Measurements from ENCODE around the gene OR51B2. TPM values are rescaled to one million over a fixed set of nuclear protein-coding genes. Genes with fewer than 3 reads are reported as not detected.
"Not testable (repeated sequence)": the region's sequence is repeated elsewhere in the genome, so short reads cannot be mapped to it uniquely, and the experiment has no call there.

OR51B2 gene, protein sequence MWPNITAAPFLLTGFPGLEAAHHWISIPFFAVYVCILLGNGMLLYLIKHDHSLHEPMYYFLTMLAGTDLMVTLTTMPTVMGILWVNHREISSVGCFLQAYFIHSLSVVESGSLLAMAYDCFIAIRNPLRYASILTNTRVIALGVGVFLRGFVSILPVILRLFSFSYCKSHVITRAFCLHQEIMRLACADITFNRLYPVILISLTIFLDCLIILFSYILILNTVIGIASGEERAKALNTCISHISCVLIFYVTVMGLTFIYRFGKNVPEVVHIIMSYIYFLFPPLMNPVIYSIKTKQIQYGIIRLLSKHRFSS
- not detected for polyA plus RNA-seq
- long read RNA-seq, donor 1, result 0 reads
- long read RNA-seq, donor 2, result 0 reads
- long read RNA-seq, donor 3, result 0 reads
- long read RNA-seq, donor 4, result 0 reads
- long read RNA-seq, donor 5, result 0 reads
- long read RNA-seq, donor 6, result 0 reads
- long read RNA-seq, donor 7, result 0 reads
- long read RNA-seq, donor 8, result 0 reads
- long read RNA-seq, donor 9, result 0 reads
- long read RNA-seq, donor 10, result 0 reads

DNA sequence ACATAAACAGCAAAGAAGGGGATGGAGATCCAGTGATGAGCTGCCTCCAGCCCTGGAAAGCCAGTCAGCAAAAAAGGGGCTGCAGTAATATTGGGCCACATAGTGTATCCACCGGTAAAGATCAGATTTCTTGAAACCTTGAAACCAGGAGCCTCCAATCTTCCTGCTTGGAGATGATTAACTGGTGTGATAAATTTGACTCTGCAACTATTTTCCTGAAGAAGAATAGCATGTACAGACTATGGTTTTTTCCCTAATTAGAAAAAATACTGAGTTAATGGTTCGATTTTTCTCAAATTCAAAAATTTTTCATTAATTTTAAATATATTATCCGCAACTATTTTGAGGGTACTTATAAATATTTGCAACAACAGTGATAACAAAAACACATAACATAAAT is at the start of gene OR51B2:
TSS of gene OR51B2 (minus strand) at position 101 of the 400 bp plus-strand sequence. CDS start at position 101, 0 bp downstream.
- Histone ChIP-seq H3K27ac (ENCODE audit: low read depth in 1 of 3, low read length in 2 of 3) (no peak within 1 kb of the TSS), H3K4me3 (ENCODE audit: low read depth in 1 of 3, low read length in 3 of 3) (no peak within 1 kb of the TSS), H3K36me3 (ENCODE audit: control insufficient read depth in 3 of 3, insufficient read depth in 2 of 3, low read depth in 1 of 3, low read length in 3 of 3) (no peaks in the 10 kb centered on the region), H3K9me3 (ENCODE audit: control insufficient read depth in 2 of 2, insufficient read depth in 1 of 2, low read depth in 1 of 2, low read length in 1 of 2) (no peaks in the 10 kb centered on the region), H3K27me3 (ENCODE audit: control insufficient read depth in 3 of 3, insufficient read depth in 3 of 3, low read length in 3 of 3) (no peaks in the 10 kb centered on the region), H3K4me1 (ENCODE audit: control insufficient read depth in 3 of 3, insufficient read depth in 2 of 3, low read depth in 1 of 3, low read length in 2 of 3) (no peaks in the 10 kb centered on the region)
- DNase-seq (no peak), FAIRE-seq (no peak)
- WGBS, 3 donors, result 69 to 74% (median 71%) methylated on average over 3 of the region's 3 CpGs

DNA sequence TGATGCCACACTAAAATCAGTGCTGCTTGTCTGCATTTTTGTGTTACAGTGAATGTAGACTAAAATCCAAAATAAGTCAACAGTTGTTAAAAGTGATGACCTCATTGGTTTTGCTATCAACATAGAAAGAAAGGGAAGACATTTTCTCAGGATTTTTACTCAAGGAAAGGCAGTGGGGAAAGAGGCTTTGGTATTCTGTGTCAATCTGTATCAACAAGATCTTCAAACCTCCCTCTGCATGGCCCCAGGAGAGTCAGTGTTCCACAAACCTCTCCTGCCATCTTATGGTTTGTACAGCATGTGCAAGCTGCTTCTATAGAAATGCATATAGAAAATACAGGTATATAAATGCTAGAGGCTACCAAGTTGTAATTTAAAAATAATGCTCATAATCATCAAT is 45.7 kb upstream of the OR51B2 start:
- Histone ChIP-seq H3K36me3 (ENCODE audit: control insufficient read depth in 3 of 3, insufficient read depth in 2 of 3, low read depth in 1 of 3, low read length in 3 of 3) (no peaks in the 10 kb centered on the region), H3K4me1 (ENCODE audit: control insufficient read depth in 3 of 3, insufficient read depth in 2 of 3, low read depth in 1 of 3, low read length in 2 of 3) (no peaks in the 10 kb centered on the region), H3K4me3 (ENCODE audit: low read depth in 1 of 3, low read length in 3 of 3) (no peak overlapping the region), H3K27ac (ENCODE audit: low read depth in 1 of 3, low read length in 2 of 3) (no peak overlapping the region), H3K9me3 (ENCODE audit: control insufficient read depth in 2 of 2, insufficient read depth in 1 of 2, low read depth in 1 of 2, low read length in 1 of 2) (peaks cover 0 to 2% of the 10 kb centered on the region in 2 donors), H3K27me3 (ENCODE audit: control insufficient read depth in 3 of 3, insufficient read depth in 3 of 3, low read length in 3 of 3) (no peaks in the 10 kb centered on the region)
- FAIRE-seq (no peak), DNase-seq (no peak)

DNA sequence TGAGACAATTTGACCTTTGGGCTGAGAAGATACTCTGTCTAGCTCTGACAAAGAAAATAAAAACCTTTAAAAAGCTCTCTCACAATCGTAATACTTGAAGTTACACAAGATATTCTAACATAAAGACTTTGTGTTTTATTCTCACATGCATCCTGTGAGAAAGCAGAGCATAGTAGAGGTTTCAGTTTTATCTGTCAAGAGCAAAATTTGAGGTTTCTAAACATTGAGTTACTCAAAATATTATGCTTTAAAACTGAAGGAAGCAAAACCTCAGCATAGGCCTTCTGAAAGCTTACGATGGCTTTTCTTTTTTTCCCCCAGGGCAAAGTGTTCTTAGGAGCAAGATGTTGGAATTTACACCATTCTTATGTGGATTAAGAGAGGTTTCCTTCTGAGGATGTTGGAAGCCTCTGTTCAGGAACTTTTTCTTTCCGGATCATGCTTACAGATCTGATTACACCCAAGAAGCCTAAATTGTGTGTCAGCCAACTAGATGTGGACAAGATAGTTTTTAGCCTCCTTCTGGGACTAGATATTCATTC is 44.5 kb upstream of the OR51B2 start:
- H3K4me1 ChIP-seq (ENCODE audit: control insufficient read depth in 3 of 3, insufficient read depth in 2 of 3, low read depth in 1 of 3, low read length in 2 of 3), result no peaks in the 10 kb centered on the region
- 56 to 74% (median 64%) methylated on average over 3 of the region's 3 CpGs for WGBS, 3 donors
- H3K9me3 ChIP-seq (ENCODE audit: control insufficient read depth in 2 of 2, insufficient read depth in 1 of 2, low read depth in 1 of 2, low read length in 1 of 2), result peaks cover 0 to 2% of the 10 kb centered on the region in 2 donors
- FAIRE-seq, result no peak
- no peak overlapping the region for H3K27ac ChIP-seq (ENCODE audit: low read depth in 1 of 3, low read length in 2 of 3)
- no peak overlapping the region for H3K4me3 ChIP-seq (ENCODE audit: low read depth in 1 of 3, low read length in 3 of 3)
- DNase-seq, result no peak
- no peaks in the 10 kb centered on the region for H3K36me3 ChIP-seq (ENCODE audit: control insufficient read depth in 3 of 3, insufficient read depth in 2 of 3, low read depth in 1 of 3, low read length in 3 of 3)
- no peaks in the 10 kb centered on the region for H3K27me3 ChIP-seq (ENCODE audit: control insufficient read depth in 3 of 3, insufficient read depth in 3 of 3, low read length in 3 of 3)

DNA sequence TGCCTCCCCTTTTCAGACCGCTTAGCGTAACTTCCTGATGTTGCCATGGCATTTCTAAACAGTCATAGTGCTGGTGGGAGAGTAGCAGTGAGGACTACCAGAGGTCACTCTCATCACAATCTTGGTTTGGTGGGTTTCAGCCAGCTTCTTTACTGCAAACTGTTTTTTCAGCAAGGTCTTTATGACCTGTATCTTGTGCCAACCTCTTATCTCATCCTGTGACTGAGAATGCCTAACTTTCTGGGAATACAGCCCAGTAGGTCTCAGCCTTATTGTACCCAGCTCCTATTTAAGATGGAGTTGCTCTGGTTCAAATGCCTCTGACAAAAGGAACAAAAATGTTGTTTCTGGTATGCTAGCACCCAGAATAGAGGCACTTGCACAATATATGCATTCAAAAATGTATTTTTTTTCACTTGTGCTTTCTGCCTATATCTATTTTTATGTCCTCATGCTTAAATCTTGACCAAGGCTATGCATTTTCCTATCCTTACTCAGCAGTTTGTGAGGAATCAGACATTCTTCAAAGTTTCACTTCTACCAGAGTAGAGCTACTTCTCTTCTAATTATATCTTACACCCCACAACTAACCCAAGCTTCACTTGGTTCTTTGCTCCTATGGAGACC is 43.5 kb upstream of the OR51B2 start:
- no peaks in the 10 kb centered on the region for H3K27me3 ChIP-seq (ENCODE audit: control insufficient read depth in 3 of 3, insufficient read depth in 3 of 3, low read length in 3 of 3)
- H3K4me3 ChIP-seq (ENCODE audit: low read depth in 1 of 3, low read length in 3 of 3), result no peak overlapping the region
- H3K36me3 ChIP-seq (ENCODE audit: control insufficient read depth in 3 of 3, insufficient read depth in 2 of 3, low read depth in 1 of 3, low read length in 3 of 3), result no peaks in the 10 kb centered on the region
- no peak overlapping the region for H3K27ac ChIP-seq (ENCODE audit: low read depth in 1 of 3, low read length in 2 of 3)
- no peak for DNase-seq
- 37 to 93% (median 81%) methylated on average over 2 of the region's 2 CpGs for WGBS, 3 donors
- FAIRE-seq, result no peak
- no peaks in the 10 kb centered on the region for H3K4me1 ChIP-seq (ENCODE audit: control insufficient read depth in 3 of 3, insufficient read depth in 2 of 3, low read depth in 1 of 3, low read length in 2 of 3)
- no peaks in the 10 kb centered on the region for H3K9me3 ChIP-seq (ENCODE audit: control insufficient read depth in 2 of 2, insufficient read depth in 1 of 2, low read depth in 1 of 2, low read length in 1 of 2)

DNA sequence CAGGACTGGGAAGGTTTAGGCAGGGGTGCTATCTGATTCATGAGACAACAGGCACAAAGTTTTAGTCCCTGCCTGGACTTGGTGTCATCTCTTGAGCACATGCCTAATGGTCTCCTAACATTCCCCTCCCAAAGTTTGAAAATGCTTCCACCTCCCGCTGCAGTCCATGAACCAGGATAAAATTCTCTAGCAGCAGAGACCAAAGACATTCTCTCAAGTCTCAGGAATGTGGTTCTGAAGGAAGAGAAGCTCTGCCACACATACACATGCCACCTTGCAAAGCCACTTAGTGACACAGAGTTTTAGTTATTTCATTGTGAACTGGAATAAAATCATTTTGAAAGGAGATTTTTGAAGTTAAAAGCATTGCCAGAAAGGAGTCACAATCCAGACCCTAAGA is 42.8 kb upstream of the OR51B2 start:
- H3K4me3 ChIP-seq (ENCODE audit: low read depth in 1 of 3, low read length in 3 of 3), result no peak overlapping the region
- no peaks in the 10 kb centered on the region for H3K36me3 ChIP-seq (ENCODE audit: control insufficient read depth in 3 of 3, insufficient read depth in 2 of 3, low read depth in 1 of 3, low read length in 3 of 3)
- no peaks in the 10 kb centered on the region for H3K9me3 ChIP-seq (ENCODE audit: control insufficient read depth in 2 of 2, insufficient read depth in 1 of 2, low read depth in 1 of 2, low read length in 1 of 2)
- WGBS, 3 donors, result 0 to 65% (median 53%) methylated on average over 1 of the region's 1 CpG
- H3K27me3 ChIP-seq (ENCODE audit: control insufficient read depth in 3 of 3, insufficient read depth in 3 of 3, low read length in 3 of 3), result no peaks in the 10 kb centered on the region
- H3K4me1 ChIP-seq (ENCODE audit: control insufficient read depth in 3 of 3, insufficient read depth in 2 of 3, low read depth in 1 of 3, low read length in 2 of 3), result no peaks in the 10 kb centered on the region
- no peak overlapping the region for H3K27ac ChIP-seq (ENCODE audit: low read depth in 1 of 3, low read length in 2 of 3)
- no peak for FAIRE-seq
- DNase-seq, result no peak

DNA sequence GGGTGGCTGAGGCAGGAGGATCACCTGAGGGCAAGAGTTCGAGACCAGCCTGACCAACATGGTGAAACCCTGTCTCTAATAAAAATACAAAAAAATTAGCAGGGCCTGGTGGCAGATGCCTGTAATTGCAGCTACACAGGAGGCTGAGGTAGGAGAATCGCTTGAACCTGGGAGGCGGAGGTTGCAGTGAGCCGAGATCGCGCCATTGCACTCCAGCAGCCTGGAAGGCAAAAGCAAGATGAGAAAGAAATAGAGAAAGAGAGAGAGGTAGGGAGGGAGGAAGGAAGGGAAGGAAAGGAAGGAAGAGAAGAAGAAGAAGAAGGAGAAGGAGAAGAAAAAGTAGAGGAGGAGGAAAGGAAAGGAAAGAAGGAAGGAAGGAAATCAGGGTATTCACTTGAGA is 42.3 kb upstream of the OR51B2 start:
- not testable (repeated sequence) for H3K4me3 ChIP-seq (ENCODE audit: low read depth in 1 of 3, low read length in 3 of 3); H3K4me1 ChIP-seq (ENCODE audit: control insufficient read depth in 3 of 3, insufficient read depth in 2 of 3, low read depth in 1 of 3, low read length in 2 of 3); FAIRE-seq; H3K27me3 ChIP-seq (ENCODE audit: control insufficient read depth in 3 of 3, insufficient read depth in 3 of 3, low read length in 3 of 3); DNase-seq; H3K9me3 ChIP-seq (ENCODE audit: control insufficient read depth in 2 of 2, insufficient read depth in 1 of 2, low read depth in 1 of 2, low read length in 1 of 2); H3K36me3 ChIP-seq (ENCODE audit: control insufficient read depth in 3 of 3, insufficient read depth in 2 of 3, low read depth in 1 of 3, low read length in 3 of 3); H3K27ac ChIP-seq (ENCODE audit: low read depth in 1 of 3, low read length in 2 of 3)
- 73 to 90% (median 89%) methylated on average over 6 of the region's 6 CpGs for WGBS, 3 donors

DNA sequence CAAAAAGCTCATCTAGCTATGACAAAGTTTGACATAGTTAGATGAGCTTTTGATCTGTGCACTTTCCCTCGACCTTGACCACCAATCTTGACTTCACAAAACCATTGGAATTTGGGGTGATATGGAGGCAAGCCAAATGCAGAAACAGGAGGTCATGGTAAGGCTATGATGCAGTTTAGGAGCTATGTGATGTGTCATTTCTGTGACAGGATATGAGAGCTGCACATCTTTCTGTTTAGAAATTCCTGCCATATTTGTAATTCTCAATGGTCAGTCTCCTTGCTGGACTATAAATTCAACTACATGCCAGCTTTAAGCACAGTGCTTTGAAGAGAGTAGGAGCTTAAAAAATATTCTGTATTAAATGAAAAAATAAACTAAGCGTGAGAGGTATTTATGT is 40.1 kb upstream of the OR51B2 start:
- Histone ChIP-seq H3K36me3 (ENCODE audit: control insufficient read depth in 3 of 3, insufficient read depth in 2 of 3, low read depth in 1 of 3, low read length in 3 of 3) (no peaks in the 10 kb centered on the region), H3K9me3 (ENCODE audit: control insufficient read depth in 2 of 2, insufficient read depth in 1 of 2, low read depth in 1 of 2, low read length in 1 of 2) (no peaks in the 10 kb centered on the region), H3K4me3 (ENCODE audit: low read depth in 1 of 3, low read length in 3 of 3) (no peak overlapping the region), H3K27me3 (ENCODE audit: control insufficient read depth in 3 of 3, insufficient read depth in 3 of 3, low read length in 3 of 3) (no peaks in the 10 kb centered on the region), H3K27ac (ENCODE audit: low read depth in 1 of 3, low read length in 2 of 3) (no peak overlapping the region), H3K4me1 (ENCODE audit: control insufficient read depth in 3 of 3, insufficient read depth in 2 of 3, low read depth in 1 of 3, low read length in 2 of 3) (no peaks in the 10 kb centered on the region)
- DNase-seq (no peak), FAIRE-seq (no peak)
- 18 to 53% (median 45%) methylated on average over 1 to 2 of the region's 2 CpGs for WGBS, 3 donors

DNA sequence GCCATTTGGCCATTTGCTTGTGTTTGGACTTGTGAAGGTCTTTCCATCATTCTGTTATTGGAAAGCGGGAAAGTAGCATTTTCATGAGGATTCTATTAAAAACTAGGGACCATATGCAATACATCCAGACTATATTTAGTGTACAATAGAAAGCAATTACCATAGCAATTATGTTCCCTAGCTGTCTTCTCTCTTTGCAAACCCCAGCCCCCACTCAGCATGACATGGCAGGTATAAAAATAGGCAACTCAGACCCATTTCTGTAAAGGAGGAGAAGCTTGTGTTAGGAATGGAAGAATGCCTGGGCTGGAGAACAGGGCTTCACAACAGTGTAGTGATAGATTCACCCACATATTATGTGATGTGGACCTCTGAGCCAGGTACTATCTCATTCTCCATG is 39.6 kb upstream of the OR51B2 start:
- Histone ChIP-seq H3K27ac (ENCODE audit: low read depth in 1 of 3, low read length in 2 of 3) (no peak overlapping the region), H3K36me3 (ENCODE audit: control insufficient read depth in 3 of 3, insufficient read depth in 2 of 3, low read depth in 1 of 3, low read length in 3 of 3) (no peaks in the 10 kb centered on the region), H3K9me3 (ENCODE audit: control insufficient read depth in 2 of 2, insufficient read depth in 1 of 2, low read depth in 1 of 2, low read length in 1 of 2) (no peaks in the 10 kb centered on the region), H3K27me3 (ENCODE audit: control insufficient read depth in 3 of 3, insufficient read depth in 3 of 3, low read length in 3 of 3) (no peaks in the 10 kb centered on the region), H3K4me1 (ENCODE audit: control insufficient read depth in 3 of 3, insufficient read depth in 2 of 3, low read depth in 1 of 3, low read length in 2 of 3) (no peaks in the 10 kb centered on the region), H3K4me3 (ENCODE audit: low read depth in 1 of 3, low read length in 3 of 3) (no peak overlapping the region)
- DNase-seq (no peak), FAIRE-seq (no peak)
- 83 to 93% (median 83%) methylated on average over 1 of the region's 1 CpG for WGBS, 3 donors

All from small intestine (tissue), 16 donors.